Rectal smooth muscle tissue (tissue), 1 donor: ENCODE measurements around the gene TMC3.

ENCODE experiments used
- H3K27ac ChIP-seq: one replicate; pipeline ENCODE4 v1.7.0; 2013; ENCODE audit warnings: low read depth, low read length, inconsistent platforms
- H3K27me3 ChIP-seq: one replicate; pipeline ENCODE4 v1.7.0; 2013; ENCODE audit warnings: low read length; ENCODE audit not compliant: control insufficient read depth, insufficient read depth
- H3K36me3 ChIP-seq: one replicate; pipeline ENCODE4 v1.7.0; 2013; ENCODE audit warnings: low read length; ENCODE audit not compliant: control insufficient read depth, insufficient read depth
- H3K4me1 ChIP-seq: one replicate; pipeline ENCODE4 v1.7.0; 2013; ENCODE audit warnings: low read length; ENCODE audit not compliant: control insufficient read depth, insufficient read depth
- H3K4me3 ChIP-seq: one replicate; pipeline ENCODE4 v1.7.0; 2013; ENCODE audit warnings: low read length
- H3K9ac ChIP-seq: one replicate; pipeline ENCODE4 v1.7.0; 2013; ENCODE audit warnings: low read length

TMC3 gene

DNA sequence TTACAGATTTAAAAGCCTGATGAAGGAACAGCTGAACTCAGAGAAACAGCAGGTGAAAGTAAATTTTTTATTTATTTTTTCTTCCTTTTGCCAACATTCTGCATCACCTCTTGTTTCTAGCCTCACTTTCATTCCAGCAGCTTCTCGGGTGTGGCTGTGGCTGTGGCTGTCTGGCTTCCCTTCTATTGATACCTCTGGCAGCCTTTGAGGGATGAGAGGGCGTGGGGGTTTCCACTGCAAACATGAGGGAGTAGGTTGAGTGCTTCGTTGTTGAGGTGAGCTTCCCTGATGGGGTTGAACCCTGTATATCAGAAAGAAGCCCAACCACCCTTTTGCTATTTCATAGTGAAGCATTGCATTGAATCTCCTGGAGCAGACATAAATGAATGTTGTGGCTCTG, 6.2 kb upstream of the TMC3 start:
- H3K4me1 ChIP-seq = no peaks in the 10 kb centered on the region
- H3K4me3 ChIP-seq = no peak overlapping the region
- no peaks in the 10 kb centered on the region for H3K27me3 ChIP-seq
- no peak overlapping the region for H3K9ac ChIP-seq
- H3K27ac ChIP-seq = no peak overlapping the region
- H3K36me3 ChIP-seq = no peaks in the 10 kb centered on the region

- no peaks in the 10 kb centered on the region for H3K36me3 ChIP-seq
- H3K9ac ChIP-seq = no peak overlapping the region
- no peaks in the 10 kb centered on the region for H3K4me1 ChIP-seq
- no peak overlapping the region for H3K4me3 ChIP-seq
- H3K27me3 ChIP-seq = no peaks in the 10 kb centered on the region
- no peak overlapping the region for H3K27ac ChIP-seq
Observed at GRCh38 chr15:81379269-81379668, 5.3 kb upstream of the TMC3 start.

DNA sequence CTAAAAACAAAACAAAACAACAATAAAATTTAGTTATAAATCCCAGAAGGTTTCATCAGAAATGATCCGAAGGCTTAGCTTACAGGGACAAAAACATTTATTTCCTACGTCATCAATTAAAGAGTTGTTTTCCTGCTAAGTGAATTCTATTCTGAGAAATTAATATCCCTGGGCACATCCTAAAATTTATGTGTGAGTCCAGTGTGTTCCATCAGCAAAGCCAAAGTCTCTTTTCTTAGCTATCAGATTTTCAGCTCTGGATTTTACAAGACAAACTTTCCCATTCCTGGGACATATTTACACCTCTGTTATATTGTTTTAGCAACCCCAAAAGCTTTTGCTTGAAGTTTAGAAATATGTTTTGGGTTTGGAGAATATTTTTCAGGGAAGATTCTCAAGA, 4.4 kb upstream of the TMC3 start:
- Histone ChIP-seq H3K27ac (no peak overlapping the region), H3K9ac (no peak overlapping the region), H3K4me1 (no peaks in the 10 kb centered on the region), H3K36me3 (no peaks in the 10 kb centered on the region), H3K27me3 (no peaks in the 10 kb centered on the region), H3K4me3 (no peak overlapping the region)

DNA sequence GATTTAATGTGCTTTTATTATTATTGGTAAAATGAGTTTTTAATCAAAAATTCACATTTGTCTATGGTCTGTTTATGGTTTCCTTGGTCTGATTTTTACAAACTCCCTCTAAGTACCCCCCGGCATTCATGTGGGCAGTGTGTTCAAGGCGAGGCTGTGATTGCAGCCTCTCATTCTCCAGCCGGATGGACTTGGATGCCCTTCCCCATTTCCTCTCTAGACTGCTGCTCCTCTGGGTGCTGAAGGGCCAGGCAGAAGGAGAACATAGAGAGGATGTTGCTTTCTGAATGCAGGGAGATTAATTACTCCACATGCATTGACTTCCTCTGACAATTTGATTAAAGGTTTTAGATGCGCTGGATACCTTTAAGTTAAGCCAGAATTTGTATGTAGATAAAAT, 3.9 kb upstream of the TMC3 start:
- Histone ChIP-seq H3K36me3 (no peaks in the 10 kb centered on the region), H3K27ac (no peak overlapping the region), H3K4me1 (no peaks in the 10 kb centered on the region), H3K27me3 (no peaks in the 10 kb centered on the region), H3K4me3 (no peak overlapping the region), H3K9ac (no peak overlapping the region)

GRCh38 chr15:81376231-81376630, 2.2 kb upstream of the TMC3 start:
- Histone ChIP-seq H3K4me3 (no peak overlapping the region), H3K9ac (no peak overlapping the region), H3K36me3 (no peaks in the 10 kb centered on the region), H3K4me1 (no peaks in the 10 kb centered on the region), H3K27me3 (no peaks in the 10 kb centered on the region), H3K27ac (no peak overlapping the region)

- Histone ChIP-seq H3K4me1 (no peaks in the 10 kb centered on the region), H3K9ac (no peak overlapping the region), H3K4me3 (no peak overlapping the region), H3K27me3 (no peaks in the 10 kb centered on the region), H3K36me3 (no peaks in the 10 kb centered on the region), H3K27ac (no peak overlapping the region)
Observed at GRCh38 chr15:81375461-81375860, 1.4 kb upstream of the TMC3 start.

- Histone ChIP-seq H3K4me3 (no peak overlapping the region), H3K27ac (no peak overlapping the region), H3K36me3 (no peaks in the 10 kb centered on the region), H3K4me1 (no peaks in the 10 kb centered on the region), H3K27me3 (no peaks in the 10 kb centered on the region), H3K9ac (no peak overlapping the region)
Observed at GRCh38 chr15:81373176-81373575, 837 bp downstream of the TMC3 start.

DNA sequence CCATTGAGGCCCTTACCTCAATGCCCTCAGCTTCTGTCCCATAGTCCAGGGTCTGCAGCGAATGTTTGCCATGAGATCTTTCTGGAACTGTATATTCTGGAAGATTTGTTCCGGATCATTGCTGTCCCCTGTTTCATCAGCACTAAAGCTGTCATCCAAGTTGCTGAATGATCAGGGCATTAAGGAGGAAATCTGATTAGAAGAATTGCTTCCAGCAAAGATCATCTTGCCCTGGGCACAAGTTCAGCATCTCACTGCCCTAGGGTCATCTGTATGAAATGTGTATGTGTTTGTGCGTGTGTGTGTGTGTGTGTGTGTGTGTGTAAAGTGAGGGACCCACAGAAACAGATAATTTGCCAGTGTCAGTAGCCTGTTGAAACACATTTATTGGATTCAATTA, 1.4 kb downstream of the TMC3 start:
- Histone ChIP-seq H3K27me3 (no peaks in the 10 kb centered on the region), H3K27ac (no peak overlapping the region), H3K9ac (no peak overlapping the region), H3K36me3 (no peaks in the 10 kb centered on the region), H3K4me3 (no peak overlapping the region), H3K4me1 (no peaks in the 10 kb centered on the region)

- H3K27ac ChIP-seq = no peak overlapping the region
- H3K9ac ChIP-seq = no peak overlapping the region
- no peaks in the 10 kb centered on the region for H3K27me3 ChIP-seq
- no peaks in the 10 kb centered on the region for H3K4me1 ChIP-seq
- H3K36me3 ChIP-seq = no peaks in the 10 kb centered on the region
- no peak overlapping the region for H3K4me3 ChIP-seq
Observed at GRCh38 chr15:81363718-81364500, 10.1 kb downstream of the TMC3 start.

- Histone ChIP-seq H3K9ac (no peak overlapping the region), H3K4me3 (no peak overlapping the region), H3K27me3 (no peaks in the 10 kb centered on the region), H3K27ac (no peak overlapping the region), H3K4me1 (no peaks in the 10 kb centered on the region), H3K36me3 (no peaks in the 10 kb centered on the region)
Observed at GRCh38 chr15:81363276-81363675, 10.7 kb downstream of the TMC3 start.

GRCh38 chr15:81362790-81363189, 11.2 kb downstream of the TMC3 start:
- Histone ChIP-seq H3K4me3 (no peak overlapping the region), H3K27me3 (no peaks in the 10 kb centered on the region), H3K4me1 (no peaks in the 10 kb centered on the region), H3K9ac (no peak overlapping the region), H3K27ac (no peak overlapping the region), H3K36me3 (no peaks in the 10 kb centered on the region)

- H3K9ac ChIP-seq = no peak overlapping the region
- no peaks in the 10 kb centered on the region for H3K27me3 ChIP-seq
- no peaks in the 10 kb centered on the region for H3K4me1 ChIP-seq
- H3K27ac ChIP-seq = no peak overlapping the region
- H3K4me3 ChIP-seq = no peak overlapping the region
- no peaks in the 10 kb centered on the region for H3K36me3 ChIP-seq
Observed at GRCh38 chr15:81361891-81362290, 12.1 kb downstream of the TMC3 start.

GRCh38 chr15:81360491-81360890, 13.5 kb downstream of the TMC3 start:
- Histone ChIP-seq H3K4me3 (no peak overlapping the region), H3K27me3 (no peaks in the 10 kb centered on the region), H3K36me3 (no peaks in the 10 kb centered on the region), H3K9ac (no peak overlapping the region), H3K27ac (no peak overlapping the region), H3K4me1 (no peaks in the 10 kb centered on the region)
